Fibroblast of villous mesenchyme (primary cell): ENCODE data around the gene SMYD3. TPM values are rescaled to one million over a fixed set of nuclear protein-coding genes. Genes with fewer than 3 reads are reported as not detected.

Experiments used
- DNase-seq: peaks from one replicate; pipeline ENCODE4 v3.0.0-alpha.2; 2010; ENCODE audit warnings: low read depth
- H3K4me3 ChIP-seq: 2 replicates; pipeline ENCODE4 v1.5.1; 2011; ENCODE audit warnings: low read depth, mild to moderate bottlenecking, low read length
- CTCF ChIP-seq: IDR thresholded peaks from 2 replicates; pipeline ENCODE4 v1.5.1; 2012; ENCODE audit warnings: low read depth, mild to moderate bottlenecking, low read length; ENCODE audit not compliant: insufficient read depth
- total RNA-seq: library from RNA; depleted of rRNA; stranded (reverse); fragments of >200 nt; gene quantifications from 2 replicates; pipeline ENCODE4 v1.2.3, GENCODE V29; 2012

The SMYD3 gene
- total RNA-seq, 1 donor = 35.4 TPM

- no peak overlapping the region for H3K4me3 ChIP-seq
- DNase-seq = no peak
- TF ChIP-seq CTCF = no peak
Observed at GRCh38 chr1:246512230-246512629, 5.2 kb upstream of the SMYD3 start.

- no peak for DNase-seq
- no peak overlapping the region for H3K4me3 ChIP-seq
- no peak for TF ChIP-seq CTCF
Observed at GRCh38 chr1:246511203-246511602, 4.1 kb upstream of the SMYD3 start.

GRCh38 chr1:246510147-246511030 is 3.3 kb upstream of the SMYD3 start:
- no peak for DNase-seq
- H3K4me3 ChIP-seq = no peak overlapping the region
- no peak for TF ChIP-seq CTCF

- no peak overlapping the region for H3K4me3 ChIP-seq
- no peak for DNase-seq
- no peak for TF ChIP-seq CTCF
Observed at GRCh38 chr1:246508897-246509688, 2.0 kb upstream of the SMYD3 start.

- H3K4me3 ChIP-seq = peak overlapping the region; percentile 93
- no peak for TF ChIP-seq CTCF
- no peak for DNase-seq
Observed at GRCh38 chr1:246506367-246506673, 759 bp downstream of the SMYD3 start.

GRCh38 chr1:246503341-246503740 is 3.7 kb downstream of the SMYD3 start:
- no peak overlapping the region for H3K4me3 ChIP-seq
- no peak for TF ChIP-seq CTCF
- DNase-seq = peak; percentile 51
